Stimulated activated CD8-positive, alpha-beta memory T cell treated with anti-CD3 and anti-CD28 coated beads, Interleukin-15, amount 100 ng/mL, for 48 hours (primary cell): ENCODE data around the gene LZTS2.

Experiments used
- DNase-seq, 2 donors: peaks; one replicate each; pipeline ENCODE4 v3.0.0-alpha.2; 2020; ENCODE audit warnings: low read depth in 2 of 2

The LZTS2 gene

DNA sequence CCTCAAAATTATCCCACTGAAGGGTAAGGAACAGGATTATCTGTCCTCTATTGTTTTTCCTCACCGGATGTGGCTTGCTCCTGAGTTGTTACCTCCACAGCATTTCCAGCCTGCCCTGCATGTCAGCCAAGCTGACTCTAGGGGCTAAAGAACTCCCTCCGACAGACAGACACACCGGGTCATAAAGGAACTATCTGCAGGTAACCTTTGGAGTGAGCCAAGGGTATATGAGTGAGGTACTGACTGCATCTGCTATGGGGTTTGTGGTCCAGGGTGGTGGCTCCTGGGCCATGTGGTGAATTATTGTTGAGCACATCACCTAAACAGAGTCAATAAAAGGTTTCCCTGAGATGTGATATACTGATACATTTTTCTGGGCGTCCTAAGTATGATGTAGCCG is 55.3 kb downstream of the LZTS2 start:
- no peak for DNase-seq

DNA sequence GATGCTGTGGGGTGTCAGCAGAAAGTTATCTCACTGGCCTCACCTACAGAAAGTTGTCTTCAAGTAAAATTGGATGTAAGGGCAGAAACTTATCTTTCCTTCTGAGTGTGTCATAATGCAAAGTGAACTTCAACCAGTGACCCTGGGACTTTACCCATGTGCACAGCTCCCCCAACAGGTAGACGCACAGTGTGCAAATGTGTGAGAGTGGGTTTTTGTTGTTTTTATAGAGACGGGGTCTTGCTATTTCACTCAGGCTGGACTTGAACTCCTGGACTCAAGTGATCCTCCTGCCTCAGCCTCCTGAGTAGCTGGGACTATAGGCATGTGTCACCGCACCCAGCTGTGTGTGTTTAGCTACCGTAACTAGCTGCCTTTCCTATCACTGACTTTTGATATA is 55.8 kb downstream of the LZTS2 start:
- no peak for DNase-seq

DNA sequence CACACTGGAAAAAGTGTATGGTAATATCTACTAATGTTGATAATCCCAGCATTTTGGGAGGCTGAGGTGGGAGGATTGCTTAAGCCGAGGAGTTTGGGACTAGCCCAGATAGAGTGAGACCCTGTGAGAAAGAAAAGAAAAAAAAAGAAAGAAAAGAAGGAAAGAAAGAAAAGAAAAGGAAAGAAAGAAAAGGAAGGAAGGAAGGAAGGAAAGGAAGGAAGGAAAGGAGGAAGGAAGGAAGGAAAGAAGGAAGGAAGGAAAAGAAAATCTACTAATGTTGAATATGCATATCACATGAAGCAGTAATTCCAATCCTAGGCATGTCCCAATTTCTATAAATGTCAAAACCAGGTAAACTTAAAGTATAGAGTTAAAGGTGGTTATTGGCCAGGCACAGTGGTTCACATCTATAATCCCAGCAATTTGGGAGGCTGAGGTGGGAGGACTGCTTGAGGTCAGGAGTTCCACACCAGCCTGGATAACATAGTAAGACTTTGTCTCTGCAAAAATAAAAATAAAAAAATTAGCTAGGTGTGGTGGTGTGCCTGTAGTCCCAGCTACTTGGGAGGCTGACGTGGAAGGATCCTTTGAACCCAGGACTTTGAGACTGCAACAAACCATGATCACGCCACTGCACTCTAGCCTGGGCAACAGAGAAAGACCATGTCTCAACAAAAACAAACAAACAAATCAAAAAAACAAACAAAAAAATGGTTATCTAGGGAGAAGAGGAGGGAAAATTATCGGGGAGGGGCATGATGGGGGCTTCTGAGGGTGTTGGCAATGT is 57.0 kb downstream of the LZTS2 start:
- no peak for DNase-seq
